Measurements from ENCODE around the gene XBP1.

GRCh38 chr22:28783786-28784671 is 16.3 kb downstream of the XBP1 start:
- TF ChIP-seq CTCF (IDR thresholded peaks at IDR 0.05 in 4 of 5, conservative IDR thresholded peaks at IDR 0.05 in 1 of 5) (no peak), POLR2A (IDR thresholded peaks at IDR 0.05) (no peak)

All from gastrocnemius medialis (tissue), 4 donors.